Liver (tissue), 3 donors: ENCODE measurements around the gene ATP1A3.

ENCODE experiments used
- CTCF ChIP-seq: fragments of 150-350 bp; IDR thresholded peaks from 2 replicates; pipeline ENCODE4 v1.5.1; 2017; ENCODE audit warnings: improper control_type of control experiment, low read depth, low read length; ENCODE audit not compliant: missing input control
- FOXA1 ChIP-seq: IDR thresholded peaks from 2 replicates; pipeline ENCODE4 v1.6.1; 2016; ENCODE audit warnings: antibody characterized with exemption
- FOXA2 ChIP-seq: IDR thresholded peaks from 2 replicates; pipeline ENCODE4 v1.6.1; 2016; ENCODE audit warnings: antibody characterized with exemption
- JUND ChIP-seq, 2 donors: IDR thresholded peaks; 2 replicates each; pipeline ENCODE4 v1.6.1; 2016; ENCODE audit warnings: antibody characterized with exemption in 2 of 2
- RAD21 ChIP-seq, 2 donors: IDR thresholded peaks; 2 replicates each; pipeline ENCODE4 v1.6.1; 2016; ENCODE audit warnings: antibody characterized with exemption in 2 of 2, mild to moderate bottlenecking in 2 of 2
- REST ChIP-seq: IDR thresholded peaks from 2 replicates; pipeline ENCODE4 v1.6.1; 2016; ENCODE audit warnings: antibody characterized with exemption, mild to moderate bottlenecking
- SP1 ChIP-seq: IDR thresholded peaks from 2 replicates; pipeline ENCODE4 v1.6.1; 2018; ENCODE audit warnings: antibody characterized with exemption, mild to moderate bottlenecking
- TAF1 ChIP-seq: conservative IDR thresholded peaks from 2 replicates; pipeline ENCODE4 v1.6.1; 2016; ENCODE audit warnings: antibody characterized with exemption, mild to moderate bottlenecking
- YY1 ChIP-seq: IDR thresholded peaks from 2 replicates; pipeline ENCODE4 v1.6.1; 2016; ENCODE audit warnings: antibody characterized with exemption, mild to moderate bottlenecking
- ZBTB33 ChIP-seq: IDR thresholded peaks from 2 replicates; pipeline ENCODE4 v1.6.1; 2016; ENCODE audit warnings: antibody characterized with exemption
- donor health status: healthy.
- donor health status: healthy.

GRCh38 chr19:41936961-41937360 lies 57.1 kb downstream of the ATP1A3 start:
- TF ChIP-seq CTCF: no peak
- no peak for TF ChIP-seq YY1
- TF ChIP-seq RAD21 (IDR thresholded peaks at IDR 0.05): no peak
- TF ChIP-seq JUND (IDR thresholded peaks at IDR 0.05): no peak
- TF ChIP-seq TAF1: no peak
- no peak for TF ChIP-seq SP1
- no peak for TF ChIP-seq FOXA1
- TF ChIP-seq ZBTB33: no peak
- TF ChIP-seq REST: no peak
- no peak for TF ChIP-seq FOXA2
